A673 (cell line): Measurements from ENCODE around the gene PRR11.

Experiments used
- CTCF ChIP-seq: fragments of 300-800, 200-600 bp; sonication (generic); conservative IDR thresholded peaks from 2 replicates; pipeline ENCODE4 v1.5.1; 2017; ENCODE audit warnings: low read depth, mild to moderate bottlenecking, antibody characterized with exemption, low read length, moderate library complexity, mixed read lengths
- EZH2 ChIP-seq: fragments of 200-600 bp; sonication (generic); IDR thresholded peaks from 2 replicates; pipeline ENCODE4 v1.6.1; 2017; ENCODE audit warnings: borderline replicate concordance, low read depth, mild to moderate bottlenecking, mixed read lengths, antibody characterized with exemption, low read length; ENCODE audit not compliant: poor library complexity, severe bottlenecking

DNA sequence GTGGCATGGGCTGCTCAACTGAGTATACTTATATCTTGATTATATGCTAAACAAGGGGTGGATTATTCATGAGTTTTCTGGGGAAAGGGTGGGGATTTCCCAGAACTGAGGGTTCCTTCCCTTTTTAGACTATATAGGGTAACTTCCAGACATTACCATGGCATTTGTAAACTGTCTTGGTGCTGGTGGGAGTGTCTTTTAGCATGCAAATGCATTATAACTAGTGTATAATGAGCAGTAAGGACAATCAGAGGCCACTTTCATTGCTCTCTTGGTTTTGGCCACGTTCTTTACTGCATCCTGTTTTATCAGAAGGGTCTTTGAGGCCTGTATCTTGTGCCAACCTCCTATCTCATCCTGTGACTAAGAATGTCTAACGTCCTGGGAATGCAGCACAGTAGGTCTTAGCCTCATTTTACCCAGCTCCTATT is 12.0 kb downstream of the PRR11 start:
- no peak for TF ChIP-seq CTCF
- TF ChIP-seq EZH2: no peak
